Neural cell (in vitro differentiated cells): Measurements from ENCODE around the gene ARID3C.

Experiments
- EZH2 ChIP-seq: fragments of 200-600, 300-800 bp; shearing (Covaris generic), sonication (generic); IDR thresholded peaks from 2 replicates; pipeline ENCODE4 v1.6.1; 2014; ENCODE audit warnings: antibody characterized with exemption, low read length, borderline replicate concordance, mild to moderate bottlenecking; ENCODE audit not compliant: insufficient read depth, poor library complexity, severe bottlenecking
- MXI1 ChIP-seq: fragments of 450-650 bp; conservative IDR thresholded peaks from 2 replicates; pipeline ENCODE4 v1.6.1; 2014; ENCODE audit warnings: antibody characterized with exemption, mild to moderate bottlenecking; ENCODE audit not compliant: poor library complexity, severe bottlenecking
- POLR2AphosphoS5 ChIP-seq: IDR thresholded peaks from 2 replicates; pipeline ENCODE4 v1.6.1; 2012
- RAD21 ChIP-seq: fragments of 450-650 bp; conservative IDR thresholded peaks from 2 replicates; pipeline ENCODE4 v1.6.1; 2014; ENCODE audit warnings: antibody characterized with exemption, mild to moderate bottlenecking, moderate library complexity
- TF ChIP-seq, protein P1 (sequence below): fragments of 450-650 bp; IDR thresholded peaks from 2 replicates; pipeline ENCODE4 v1.5.1; 2014; ENCODE audit warnings: antibody characterized with exemption, mild to moderate bottlenecking, moderate library complexity; ENCODE audit not compliant: poor library complexity, severe bottlenecking

DNA sequence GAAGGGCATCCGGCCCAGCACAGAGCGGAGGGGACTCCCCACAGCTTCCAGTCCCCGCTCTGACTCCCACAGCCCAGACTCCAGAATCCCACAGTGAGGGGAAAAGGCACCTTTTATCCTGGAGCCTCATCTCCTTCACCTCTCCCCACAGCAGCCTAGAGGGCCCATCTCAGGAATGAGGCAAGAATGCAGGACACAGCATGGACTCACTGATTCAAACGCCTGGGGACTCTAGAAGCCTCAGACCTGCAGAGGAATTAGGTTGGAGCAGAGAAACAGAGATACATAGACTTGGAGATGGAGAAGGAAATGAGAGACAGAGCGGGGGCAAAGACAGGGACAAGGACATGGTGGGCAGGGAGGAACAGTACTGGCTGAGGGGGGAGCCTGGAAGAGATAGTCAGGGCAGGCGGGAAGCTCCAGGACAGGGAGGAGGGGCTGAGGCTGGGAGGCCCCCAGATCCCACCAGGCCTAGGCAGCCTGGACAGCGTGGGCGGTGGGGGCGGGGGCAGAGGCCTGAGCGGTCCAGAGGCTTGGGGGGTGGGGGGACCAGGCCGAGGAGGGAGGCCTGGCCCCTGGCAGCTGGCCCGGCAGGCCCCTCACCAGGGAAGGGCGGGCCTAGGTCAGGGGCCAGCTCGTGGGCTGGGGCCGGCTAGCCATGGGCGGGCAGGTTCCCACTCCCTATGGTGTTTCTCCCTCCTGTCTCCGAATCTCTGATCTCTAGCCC lies 55.1 kb downstream of the ARID3C start:
- no peak for TF ChIP-seq EZH2
- TF ChIP-seq POLR2AphosphoS5: no peak
- TF ChIP-seq MXI1: no peak
- no peak for TF ChIP-seq RAD21
- TF ChIP-seq, protein P1, sequence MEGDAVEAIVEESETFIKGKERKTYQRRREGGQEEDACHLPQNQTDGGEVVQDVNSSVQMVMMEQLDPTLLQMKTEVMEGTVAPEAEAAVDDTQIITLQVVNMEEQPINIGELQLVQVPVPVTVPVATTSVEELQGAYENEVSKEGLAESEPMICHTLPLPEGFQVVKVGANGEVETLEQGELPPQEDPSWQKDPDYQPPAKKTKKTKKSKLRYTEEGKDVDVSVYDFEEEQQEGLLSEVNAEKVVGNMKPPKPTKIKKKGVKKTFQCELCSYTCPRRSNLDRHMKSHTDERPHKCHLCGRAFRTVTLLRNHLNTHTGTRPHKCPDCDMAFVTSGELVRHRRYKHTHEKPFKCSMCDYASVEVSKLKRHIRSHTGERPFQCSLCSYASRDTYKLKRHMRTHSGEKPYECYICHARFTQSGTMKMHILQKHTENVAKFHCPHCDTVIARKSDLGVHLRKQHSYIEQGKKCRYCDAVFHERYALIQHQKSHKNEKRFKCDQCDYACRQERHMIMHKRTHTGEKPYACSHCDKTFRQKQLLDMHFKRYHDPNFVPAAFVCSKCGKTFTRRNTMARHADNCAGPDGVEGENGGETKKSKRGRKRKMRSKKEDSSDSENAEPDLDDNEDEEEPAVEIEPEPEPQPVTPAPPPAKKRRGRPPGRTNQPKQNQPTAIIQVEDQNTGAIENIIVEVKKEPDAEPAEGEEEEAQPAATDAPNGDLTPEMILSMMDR: no peak
